G401 (cell line): ENCODE results near the gene KDM4E. TPM values are rescaled to one million over a fixed set of nuclear protein-coding genes. Genes with fewer than 3 reads are reported as not detected.
"Not testable (repeated sequence)": the region's sequence is repeated elsewhere in the genome, so short reads cannot be mapped to it uniquely, and the experiment has no call there.

ENCODE experiments used
- DNase-seq: peaks from one replicate; pipeline ENCODE4 v3.0.0-alpha.2; 2015; ENCODE audit warnings: low spot score
- in situ Hi-C: cut with HindIII; loops from 2 replicates; pipeline ENCODE4 v1.10.0; 2016; ENCODE audit warnings: low sequenced_read_pairs, mixed read lengths
- total RNA-seq: library from RNA; depleted of rRNA; stranded (reverse); fragments of >200 nt; shearing (Covaris generic); gene quantifications from 2 replicates; pipeline ENCODE4 v1.2.3, GENCODE V29; 2014; rRNA removed

Gene KDM4E
- 0.20 TPM in 1 of 2 replicates, not detected in the other for total RNA-seq

DNA sequence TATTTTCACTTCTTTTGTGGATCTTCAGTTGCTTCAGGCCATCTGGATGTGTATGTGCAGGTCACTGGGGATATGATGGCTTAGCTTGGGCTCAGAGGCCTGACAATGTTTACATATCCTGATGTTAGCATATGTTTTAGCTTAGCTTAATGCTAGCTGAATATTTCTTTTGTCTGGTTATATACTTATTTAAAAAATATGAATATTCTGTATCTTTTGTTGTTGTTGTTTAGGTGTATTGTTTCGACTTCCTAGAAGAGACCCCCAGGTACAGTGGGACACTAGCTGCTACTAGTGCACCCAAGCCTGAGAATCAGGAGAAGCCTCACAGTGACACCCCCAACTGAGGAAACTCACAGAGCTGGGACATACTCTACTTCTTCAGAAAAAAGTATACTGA, at the start of gene KDM4E:
KDM4E (plus strand) TSS at position 301 of the 400 bp plus-strand sequence. CDS start 300 bp downstream, outside the sequence.
- in situ Hi-C loops, result no loop called here
- DNase-seq, result no peak

DNA sequence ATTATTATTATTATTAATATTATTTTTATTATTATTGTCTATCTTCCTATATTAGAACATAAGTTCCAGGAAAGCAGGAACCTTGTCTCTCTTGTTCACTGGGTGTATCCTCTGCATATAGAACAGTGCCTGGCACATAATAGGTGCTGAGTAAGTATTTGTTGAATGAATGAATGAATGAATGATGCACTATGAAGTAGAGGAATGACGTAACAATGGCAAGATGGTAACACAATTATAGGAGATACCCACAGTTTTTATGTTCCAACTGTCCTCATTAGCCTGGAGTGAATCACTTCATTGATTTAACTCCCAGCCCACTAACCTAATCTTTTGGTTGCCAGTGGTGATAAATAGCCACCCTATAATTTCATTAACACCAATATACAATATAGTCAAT, 49.5 kb upstream of the KDM4E start:
- in situ Hi-C loops, result no loop called here
- DNase-seq, result no peak

DNA sequence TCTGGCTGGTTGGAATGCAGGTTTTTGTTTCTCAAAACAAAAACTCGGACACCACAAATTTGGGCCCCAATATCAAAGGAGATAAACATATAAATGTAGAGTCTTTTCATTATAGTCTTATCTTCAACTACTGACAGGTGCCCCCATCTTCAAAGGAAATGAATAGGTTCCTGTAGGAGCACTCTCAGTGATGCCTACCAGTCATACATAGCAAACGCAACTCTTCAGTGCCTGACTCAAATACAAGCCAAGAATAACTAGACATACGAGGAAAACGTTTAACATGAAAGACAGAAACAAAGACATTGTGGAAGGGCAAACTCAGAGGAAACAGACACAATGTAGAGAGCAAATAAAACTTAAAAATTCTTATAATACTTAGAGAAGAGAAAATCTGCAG, 37.7 kb upstream of the KDM4E start:
- no peak for DNase-seq
- in situ Hi-C loops, result no loop called here

DNA sequence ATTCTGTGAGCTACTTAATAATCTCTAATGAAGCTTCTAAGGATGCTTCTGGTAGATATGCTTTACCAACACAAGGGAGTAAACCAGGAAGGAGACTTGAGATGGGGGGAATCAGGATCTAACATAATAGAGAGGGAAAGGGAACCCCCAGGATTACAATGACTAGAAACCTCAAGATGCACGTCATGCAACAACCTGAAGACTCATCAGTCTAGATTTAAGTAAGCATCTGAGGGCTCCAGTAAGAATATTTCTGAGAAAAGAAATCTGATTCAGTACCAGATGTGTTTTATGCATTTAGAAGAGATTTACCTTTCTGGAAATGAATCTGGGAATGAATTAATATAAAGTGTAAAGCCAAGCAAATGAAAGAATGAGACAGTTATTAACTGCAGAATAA, 36.3 kb upstream of the KDM4E start:
- in situ Hi-C loops, result no loop called here
- DNase-seq, result no peak

DNA sequence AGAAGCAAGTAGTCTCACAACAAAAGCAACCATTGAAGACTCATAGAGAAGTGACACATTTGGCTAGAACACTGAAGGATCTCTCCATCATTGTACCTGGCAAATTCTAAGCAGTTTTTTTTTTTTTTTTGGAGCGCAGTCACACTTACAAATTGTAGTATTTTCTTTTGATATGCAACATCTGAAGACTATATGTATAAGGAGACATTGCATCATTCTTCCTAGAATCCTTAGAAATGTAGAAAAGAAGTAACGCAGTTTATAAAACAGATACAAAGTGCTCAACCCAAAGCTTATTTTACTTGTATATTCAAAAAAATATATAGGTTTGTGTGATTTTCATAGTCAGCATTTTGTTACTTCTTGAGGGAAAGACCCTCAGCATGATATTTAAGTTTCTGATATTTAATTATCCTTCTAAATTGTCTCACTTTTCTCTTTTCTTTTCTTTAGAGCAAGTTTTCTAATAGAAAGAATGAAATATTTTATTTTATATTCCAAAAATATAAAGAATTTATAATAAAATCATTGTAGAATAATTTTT, 31.6 kb upstream of the KDM4E start:
- in situ Hi-C loops, result no loop called here
- DNase-seq, result no peak

DNA sequence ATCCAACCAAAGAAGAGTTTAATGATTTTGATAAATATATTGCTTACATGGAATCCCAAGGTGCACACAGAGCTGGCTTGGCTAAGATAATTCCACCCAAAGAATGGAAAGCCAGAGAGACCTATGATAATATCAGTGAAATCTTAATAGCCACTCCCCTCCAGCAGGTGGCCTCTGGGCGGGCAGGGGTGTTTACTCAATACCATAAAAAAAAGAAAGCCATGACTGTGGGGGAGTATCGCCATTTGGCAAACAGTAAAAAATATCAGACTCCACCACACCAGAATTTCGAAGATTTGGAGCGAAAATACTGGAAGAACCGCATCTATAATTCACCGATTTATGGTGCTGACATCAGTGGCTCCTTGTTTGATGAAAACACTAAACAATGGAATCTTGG, 27.6 kb upstream of the KDM4E start:
- DNase-seq, result no peak
- in situ Hi-C loops, result no loop called here

DNA sequence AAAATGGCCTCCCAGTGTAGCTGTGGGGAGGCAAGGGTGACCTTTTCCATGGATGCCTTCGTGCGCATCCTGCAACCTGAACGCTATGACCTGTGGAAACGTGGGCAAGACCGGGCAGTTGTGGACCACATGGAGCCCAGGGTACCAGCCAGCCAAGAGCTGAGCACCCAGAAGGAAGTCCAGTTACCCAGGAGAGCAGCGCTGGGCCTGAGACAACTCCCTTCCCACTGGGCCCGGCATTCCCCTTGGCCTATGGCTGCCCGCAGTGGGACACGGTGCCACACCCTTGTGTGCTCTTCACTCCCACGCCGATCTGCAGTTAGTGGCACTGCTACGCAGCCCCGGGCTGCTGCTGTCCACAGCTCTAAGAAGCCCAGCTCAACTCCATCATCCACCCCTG, 26.8 kb upstream of the KDM4E start:
- in situ Hi-C loops, result no loop called here

DNA sequence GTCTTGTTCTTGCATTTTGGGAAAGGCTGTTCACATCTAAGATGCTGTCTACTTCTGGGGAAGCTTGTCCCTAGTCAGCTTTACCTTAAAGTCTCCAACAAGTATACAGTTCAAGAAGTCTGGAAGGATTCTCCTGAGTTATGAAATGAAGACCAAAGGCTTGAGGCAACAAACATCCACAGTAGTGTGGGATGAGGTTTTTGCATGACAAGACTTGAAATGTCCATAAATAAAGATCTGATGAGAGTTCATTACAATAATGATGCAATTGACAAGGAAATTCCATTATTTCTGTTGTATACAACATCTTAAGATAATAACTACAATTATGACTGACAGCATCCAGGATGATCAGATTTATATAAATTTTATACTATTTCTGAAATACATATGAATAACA, 21.3 kb upstream of the KDM4E start:
- in situ Hi-C loops, result no loop called here
- no peak for DNase-seq

More for the DNA sequence above, 26.8 kb upstream of the KDM4E start:
- DNase-seq, result no peak

DNA sequence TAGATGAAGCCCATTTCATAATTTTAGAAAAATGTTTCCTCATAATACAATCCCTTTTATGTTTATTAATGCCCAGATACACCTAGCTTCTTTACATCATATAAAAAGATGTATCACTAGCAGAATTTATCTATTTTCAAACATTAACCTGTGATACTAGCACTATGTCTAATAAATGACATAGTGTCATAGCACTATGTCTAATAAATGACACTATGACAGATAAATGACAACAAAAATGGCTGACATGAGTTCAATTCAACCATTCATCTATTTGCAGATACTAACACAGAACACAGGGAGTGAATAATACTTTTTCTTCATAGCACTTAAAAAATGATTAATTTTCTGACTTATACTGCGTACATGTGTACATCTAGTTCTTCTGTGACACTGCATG, 19.4 kb upstream of the KDM4E start:
- DNase-seq, result no peak
- in situ Hi-C loops, result no loop called here

DNA sequence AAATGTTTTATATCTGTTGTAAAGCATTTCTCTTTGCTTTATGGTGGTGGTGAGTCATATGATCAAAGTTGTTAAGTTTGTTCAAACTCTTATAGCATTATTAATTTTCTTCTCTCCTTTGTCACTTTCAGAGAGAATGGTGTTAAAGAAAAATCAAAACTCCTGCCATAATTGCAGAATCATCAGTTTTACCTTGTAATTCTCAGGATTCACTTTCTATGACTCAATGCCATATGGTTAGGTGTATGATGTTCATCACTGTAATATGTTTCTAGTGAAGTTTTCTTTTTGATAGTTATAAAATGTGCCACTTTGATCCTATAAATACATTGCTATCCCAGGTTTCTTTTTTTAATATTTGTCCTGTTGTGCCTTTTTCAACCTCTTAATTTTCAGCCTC, 13.7 kb upstream of the KDM4E start:
- in situ Hi-C loops, result no loop called here

DNA sequence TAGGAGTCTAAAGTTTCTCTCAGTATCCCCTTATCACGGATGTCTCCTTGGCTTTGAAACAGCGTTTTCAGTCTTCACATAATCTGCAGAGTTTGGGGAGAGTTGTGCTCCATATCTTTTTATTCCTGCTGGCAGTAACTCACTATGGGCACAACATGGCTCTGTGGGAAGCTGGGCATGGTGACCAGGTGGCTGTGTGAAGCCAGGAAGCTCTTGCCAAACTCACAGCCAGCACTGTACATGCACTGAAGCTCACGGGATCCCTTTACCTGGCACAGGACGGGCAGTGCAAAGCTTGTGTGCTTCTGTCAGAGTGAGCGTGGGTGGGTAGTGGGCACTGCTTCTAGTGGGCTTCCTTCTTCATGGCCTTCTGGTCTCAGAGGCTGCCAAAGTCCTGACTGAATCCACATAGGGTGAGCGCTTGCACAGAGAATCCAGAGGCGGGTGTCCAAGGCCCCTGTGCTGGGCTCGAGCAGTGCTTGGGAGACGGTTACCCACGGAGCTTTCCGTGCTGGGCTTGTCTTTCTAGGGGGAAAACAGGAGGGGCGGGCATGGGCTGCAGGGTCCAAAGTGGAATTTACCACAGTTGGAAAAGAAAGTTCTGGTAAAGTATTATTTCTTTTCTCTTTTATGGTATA, 10.8 kb upstream of the KDM4E start:
- DNase-seq, result peak; percentile 82

More for the DNA sequence above, 13.7 kb upstream of the KDM4E start:
- no peak for DNase-seq

DNA sequence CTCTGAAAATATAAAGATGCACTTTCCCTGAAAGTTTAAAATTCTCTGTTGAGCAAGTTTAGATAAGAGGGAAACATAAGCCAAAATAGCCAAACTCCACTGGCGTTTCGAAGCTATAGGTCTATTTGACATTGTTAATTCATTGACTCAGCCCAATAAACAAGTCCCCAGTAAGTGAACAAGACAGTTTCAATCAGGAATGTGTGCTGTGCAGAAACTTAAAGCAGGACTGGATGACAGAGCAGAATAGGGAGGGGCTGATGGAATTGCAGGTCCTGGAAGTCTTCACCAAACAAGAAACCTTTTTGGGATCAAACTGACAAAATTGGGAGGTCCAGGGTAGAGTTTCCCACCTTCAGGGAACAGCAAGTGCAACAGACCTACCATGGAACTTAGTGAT, 8.9 kb upstream of the KDM4E start:
- DNase-seq, result no peak
- in situ Hi-C loops, result no loop called here

More for the DNA sequence above, 10.8 kb upstream of the KDM4E start:
- in situ Hi-C loops, result no loop called here

DNA sequence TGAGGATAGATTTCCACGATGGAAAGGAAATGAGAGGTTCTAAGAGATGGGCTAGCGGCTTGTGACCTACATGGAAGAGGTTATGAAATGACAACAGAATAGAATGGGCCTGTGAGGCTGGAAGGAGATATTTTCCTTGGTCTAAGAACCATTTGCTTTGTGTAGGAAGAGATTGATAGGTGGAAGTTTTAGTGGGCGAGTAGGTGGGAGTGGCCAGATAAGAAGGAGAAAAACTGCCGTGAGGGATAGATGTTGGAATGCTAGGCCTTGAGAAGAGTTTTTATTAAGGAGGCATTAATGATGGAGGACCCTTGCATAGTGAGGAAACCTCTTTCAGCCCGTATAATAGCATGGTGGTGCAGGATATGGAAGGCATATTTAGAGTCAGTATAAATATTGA, 3.6 kb upstream of the KDM4E start:
- in situ Hi-C loops, DNase-seq: not testable (repeated sequence)

DNA sequence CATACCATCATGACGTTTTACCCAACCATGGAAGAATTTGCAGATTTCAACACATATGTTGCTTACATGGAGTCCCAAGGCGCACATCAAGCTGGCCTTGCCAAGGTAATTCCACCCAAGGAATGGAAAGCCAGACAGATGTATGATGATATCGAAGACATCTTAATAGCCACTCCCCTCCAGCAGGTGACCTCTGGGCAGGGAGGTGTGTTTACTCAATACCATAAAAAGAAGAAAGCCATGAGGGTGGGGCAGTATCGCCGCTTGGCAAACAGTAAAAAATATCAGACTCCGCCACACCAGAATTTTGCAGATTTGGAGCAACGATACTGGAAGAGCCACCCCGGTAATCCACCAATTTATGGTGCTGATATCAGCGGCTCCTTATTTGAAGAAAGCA, 536 bp downstream of the KDM4E start:
- DNase-seq, in situ Hi-C loops: not testable (repeated sequence)

DNA sequence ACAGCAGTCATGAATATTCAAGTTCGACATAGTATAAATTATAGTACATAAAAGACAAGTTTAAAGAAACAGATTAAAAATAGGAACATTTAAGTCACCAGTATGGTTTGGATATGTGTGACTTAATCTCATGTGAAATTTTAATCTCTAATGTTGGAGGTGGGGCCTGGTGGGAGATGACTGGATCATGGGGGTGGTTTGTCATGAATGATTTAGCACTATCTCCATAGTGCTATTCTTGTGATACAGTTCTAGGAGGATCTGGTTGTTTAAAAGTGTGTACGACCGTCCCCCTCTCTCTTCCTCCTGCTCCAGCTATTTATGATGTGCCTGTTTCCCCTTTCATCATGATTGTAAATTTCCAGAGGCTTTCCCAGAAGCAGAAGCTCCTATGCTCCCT, 3.3 kb downstream of the KDM4E start:
- no peak for DNase-seq
- in situ Hi-C loops, result no loop called here

DNA sequence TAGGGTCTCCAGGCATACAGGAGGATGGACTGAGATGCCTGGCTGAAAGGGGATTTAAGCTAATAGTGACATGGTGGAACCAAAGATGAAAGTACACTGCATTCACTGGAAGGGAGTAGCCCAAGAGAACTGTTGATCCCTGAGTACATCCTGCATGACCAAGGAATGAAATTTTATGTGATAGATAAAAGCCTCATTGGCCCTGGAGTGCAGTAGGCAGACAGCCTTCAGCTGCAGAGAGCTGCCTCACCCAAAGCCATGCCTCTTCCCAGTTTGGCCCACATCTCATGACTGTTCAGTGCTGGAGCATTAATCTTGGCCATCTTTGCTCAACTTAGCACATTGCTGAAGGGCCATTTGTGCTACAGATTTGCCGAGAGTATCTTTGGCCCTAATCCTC, 8.0 kb downstream of the KDM4E start:
- in situ Hi-C loops, result no loop called here

DNA sequence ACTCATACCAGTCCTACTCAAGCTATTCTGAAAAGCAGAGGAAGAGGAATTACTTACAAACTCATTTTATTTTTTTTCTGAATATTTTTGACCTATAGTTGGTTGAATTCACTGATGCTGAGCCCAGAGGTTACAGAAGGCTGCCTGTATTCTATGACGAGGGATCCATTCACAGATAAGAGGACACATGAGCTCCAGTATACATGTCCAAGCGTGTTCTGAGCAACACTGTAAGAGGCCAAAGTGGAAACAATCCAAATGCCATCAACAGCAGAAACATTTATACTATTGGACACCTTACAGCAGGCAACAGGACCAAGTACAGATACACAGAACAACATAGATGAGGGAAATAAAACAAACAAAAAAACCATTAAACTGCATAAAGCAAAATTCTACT, 10.3 kb downstream of the KDM4E start:
- no peak for DNase-seq
- in situ Hi-C loops, result no loop called here

More for the DNA sequence above, 8.0 kb downstream of the KDM4E start:
- no peak for DNase-seq

DNA sequence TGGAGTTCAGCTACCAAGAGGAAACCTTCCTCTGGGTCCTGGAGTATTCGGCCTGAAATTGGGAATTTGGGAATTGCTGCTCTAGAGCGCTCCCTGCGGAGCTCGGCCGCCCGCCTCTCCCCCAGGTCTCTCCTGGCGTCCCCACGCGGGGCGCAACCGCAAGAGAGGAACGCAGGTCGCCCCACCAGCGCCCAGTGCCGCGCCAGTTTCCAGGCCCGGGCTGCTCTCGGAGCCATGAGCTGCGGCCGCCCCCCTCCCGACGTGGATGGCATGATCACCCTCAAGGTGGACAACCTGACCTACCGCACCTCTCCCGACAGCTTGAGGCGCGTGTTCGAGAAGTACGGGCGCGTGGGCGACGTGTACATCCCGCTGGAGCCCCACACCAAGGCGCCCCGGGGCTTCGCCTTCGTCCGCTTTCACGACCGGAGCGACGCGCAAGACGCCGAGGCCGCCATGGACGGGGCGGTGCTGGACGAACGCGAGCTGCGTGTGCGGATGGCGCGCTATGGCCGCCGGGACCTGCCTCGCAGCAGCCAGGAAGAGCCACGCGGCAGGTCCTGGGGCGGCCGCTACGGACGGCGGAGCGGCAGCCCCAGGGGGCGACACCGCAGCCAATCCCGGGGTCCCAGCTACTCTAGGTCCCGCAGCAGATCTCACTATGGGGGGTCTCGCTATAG, 12.4 kb downstream of the KDM4E start:
- DNase-seq, in situ Hi-C loops: not testable (repeated sequence)

DNA sequence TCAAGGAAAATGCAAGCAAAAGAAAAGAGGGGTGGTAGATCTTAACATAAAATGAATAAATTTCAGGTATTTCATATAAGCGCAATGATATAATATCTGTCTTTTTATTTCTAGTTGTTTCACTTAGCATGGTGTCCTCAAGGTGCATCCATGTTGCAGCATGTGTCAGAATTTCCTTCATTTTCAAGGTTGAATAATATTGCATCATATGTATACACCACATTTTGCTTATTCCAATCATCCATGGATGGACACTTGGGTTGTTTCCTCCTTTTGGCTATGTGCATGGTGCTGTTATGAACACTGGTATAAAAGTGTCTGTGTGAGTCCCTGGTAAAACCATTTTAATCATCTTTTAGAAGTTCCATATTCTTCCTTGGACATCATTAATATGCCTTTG, 17.2 kb downstream of the KDM4E start:
- DNase-seq, result no peak
- in situ Hi-C loops, result no loop called here

DNA sequence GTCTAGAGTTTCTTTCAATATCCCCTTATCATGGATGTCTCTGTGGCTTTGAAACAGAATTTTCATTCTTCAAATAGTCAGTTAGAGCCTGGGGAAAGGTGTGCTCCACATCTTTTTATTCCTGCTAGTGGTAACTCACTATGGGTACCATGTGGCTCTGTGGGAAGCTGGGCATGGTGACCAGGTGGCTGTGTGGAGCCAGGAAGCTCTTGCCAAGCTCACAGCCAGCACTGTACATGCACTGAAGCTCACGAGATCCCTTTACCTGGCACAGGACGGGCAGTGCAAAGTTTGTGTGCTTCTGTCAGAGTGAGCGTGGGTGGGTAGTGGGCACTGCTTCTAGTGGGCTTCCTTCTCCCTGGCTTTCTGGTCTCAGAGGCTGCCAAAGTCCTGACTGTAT, 17.8 kb downstream of the KDM4E start:
- in situ Hi-C loops, result no loop called here
- no peak for DNase-seq

DNA sequence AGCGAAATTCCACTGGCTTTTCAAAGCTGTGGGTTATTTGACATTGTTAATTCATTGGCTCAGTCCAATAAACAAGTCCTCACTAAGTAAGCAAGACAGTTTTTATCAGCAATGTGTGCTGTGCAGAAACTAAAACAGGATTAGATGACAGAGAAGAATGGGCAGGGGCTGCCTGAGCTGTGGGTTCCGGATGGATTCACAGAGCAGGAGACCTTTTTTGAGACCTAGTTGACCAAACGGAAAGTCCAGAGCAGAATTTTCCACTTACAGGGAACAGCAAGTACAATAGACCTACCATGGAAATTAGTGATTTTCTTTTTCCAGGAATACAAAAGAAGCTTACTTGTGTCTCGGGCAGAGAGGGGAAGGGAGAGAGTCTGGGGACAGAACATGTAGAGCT, 19.0 kb downstream of the KDM4E start:
- no peak for DNase-seq
- in situ Hi-C loops, result no loop called here
